GM23248 (cell line): ENCODE measurements around the gene ABTB1. TPM values are rescaled to one million over a fixed set of nuclear protein-coding genes. Genes with fewer than 3 reads are reported as not detected.

Experiments
- DNase-seq: peaks from one replicate; pipeline ENCODE4 v3.0.0-alpha.2; 2015
- H2AFZ ChIP-seq: fragments of 200-600 bp; sonication (generic); 2 replicates; pipeline ENCODE4 v1.6.1; 2016; ENCODE audit warnings: antibody characterized with exemption
- H3F3A ChIP-seq: fragments of 200-600 bp; sonication (generic); 2 replicates; pipeline ENCODE4 v1.6.1; 2016; ENCODE audit warnings: mild to moderate bottlenecking, antibody characterized with exemption, mixed run types; ENCODE audit not compliant: insufficient read depth
- H3K27ac ChIP-seq: fragments of 200-600 bp; sonication (generic); 2 replicates; pipeline ENCODE4 v1.5.1; 2016; ENCODE audit warnings: mild to moderate bottlenecking
- H3K27me3 ChIP-seq: fragments of 200-600 bp; sonication (generic); replicated peaks from 2 replicates; pipeline ENCODE4 v1.6.1; 2016; ENCODE audit warnings: mild to moderate bottlenecking; ENCODE audit not compliant: insufficient read depth
- H3K36me3 ChIP-seq: fragments of 200-600 bp; sonication (generic); 2 replicates; pipeline ENCODE4 v1.6.1; 2016; ENCODE audit warnings: low read depth, mild to moderate bottlenecking
- H3K4me1 ChIP-seq: fragments of 200-600 bp; sonication (generic); 2 replicates; pipeline ENCODE4 v1.6.1; 2016; ENCODE audit warnings: mild to moderate bottlenecking; ENCODE audit not compliant: insufficient read depth
- H3K4me2 ChIP-seq: fragments of 200-600 bp; sonication (generic); one replicate; pipeline ENCODE4 v1.6.1; 2016; ENCODE audit warnings: mild to moderate bottlenecking; ENCODE audit not compliant: unreplicated experiment
- H3K4me3 ChIP-seq: fragments of 200-600 bp; sonication (generic); 2 replicates; pipeline ENCODE4 v1.5.1; 2016; ENCODE audit warnings: mild to moderate bottlenecking
- H3K79me2 ChIP-seq: fragments of 200-600 bp; sonication (generic); 2 replicates; pipeline ENCODE4 v1.6.1; 2016; ENCODE audit warnings: mild to moderate bottlenecking; ENCODE audit not compliant: insufficient read depth
- H3K9ac ChIP-seq: fragments of 200-600 bp; sonication (generic); 2 replicates; pipeline ENCODE4 v1.6.1; 2016; ENCODE audit warnings: mild to moderate bottlenecking
- H3K9me2 ChIP-seq: fragments of 200-600 bp; sonication (generic); 2 replicates; pipeline ENCODE4 v1.6.1; 2016; ENCODE audit warnings: mixed run types, mild to moderate bottlenecking, moderate library complexity; ENCODE audit not compliant: insufficient read depth
- H3K9me3 ChIP-seq: fragments of 200-600 bp; sonication (generic); one replicate; pipeline ENCODE4 v1.6.1; 2017; ENCODE audit warnings: low read depth
- H4K20me1 ChIP-seq: fragments of 200-600 bp; sonication (generic); 2 replicates; pipeline ENCODE4 v1.6.0; 2016; ENCODE audit not compliant: insufficient read depth
- EZH2 ChIP-seq: fragments of 200-600 bp; sonication (generic); IDR thresholded peaks from 2 replicates; pipeline ENCODE4 v1.6.1; 2018; ENCODE audit warnings: antibody characterized with exemption, mild to moderate bottlenecking; ENCODE audit not compliant: insufficient read depth, poor library complexity, severe bottlenecking
- EZH2phosphoT487 ChIP-seq: fragments of 200-600 bp; sonication (generic); IDR thresholded peaks from 2 replicates; pipeline ENCODE4 v1.6.1; 2018; ENCODE audit warnings: antibody characterized with exemption, moderate library complexity, mild to moderate bottlenecking, low read depth; ENCODE audit not compliant: insufficient read depth
- WGBS, 2 experiments: methylation state at CpG; one replicate each; pipeline ENCODE4 v1.1.6; 2015 to 2017; ENCODE audit warnings: low lambda C conversion rate in 2 of 2, low coverage in 1 of 2; ENCODE audit errors: missing lambda C conversion rate in 2 of 2; 5-methylcytosine and 5-hydroxymethylcytosine counted together
- in situ Hi-C: fragments of 300-500 bp; cut with MboI; formaldehyde crosslinking; loops from 2 replicates; pipeline ENCODE4 v1.15.0; 2020
- polyA plus RNA-seq: library from polyadenylated mRNA; unstranded; fragments of >200 nt; fragmentation: Nextera tagmentation; extraction: Ambion mirVana; gene quantifications from 2 replicates; pipeline ENCODE4 v1.2.1, GENCODE V29; 2016
- total RNA-seq: library from RNA; depleted of rRNA; stranded (reverse); fragments of >200 nt; shearing (Covaris generic); gene quantifications from 2 replicates; pipeline ENCODE4 v1.2.3, GENCODE V29; 2014

Gene ABTB1
- total and polyA plus RNA-seq, 2 experiments from 2014 or later, result 7.8 to 20.9 TPM

DNA sequence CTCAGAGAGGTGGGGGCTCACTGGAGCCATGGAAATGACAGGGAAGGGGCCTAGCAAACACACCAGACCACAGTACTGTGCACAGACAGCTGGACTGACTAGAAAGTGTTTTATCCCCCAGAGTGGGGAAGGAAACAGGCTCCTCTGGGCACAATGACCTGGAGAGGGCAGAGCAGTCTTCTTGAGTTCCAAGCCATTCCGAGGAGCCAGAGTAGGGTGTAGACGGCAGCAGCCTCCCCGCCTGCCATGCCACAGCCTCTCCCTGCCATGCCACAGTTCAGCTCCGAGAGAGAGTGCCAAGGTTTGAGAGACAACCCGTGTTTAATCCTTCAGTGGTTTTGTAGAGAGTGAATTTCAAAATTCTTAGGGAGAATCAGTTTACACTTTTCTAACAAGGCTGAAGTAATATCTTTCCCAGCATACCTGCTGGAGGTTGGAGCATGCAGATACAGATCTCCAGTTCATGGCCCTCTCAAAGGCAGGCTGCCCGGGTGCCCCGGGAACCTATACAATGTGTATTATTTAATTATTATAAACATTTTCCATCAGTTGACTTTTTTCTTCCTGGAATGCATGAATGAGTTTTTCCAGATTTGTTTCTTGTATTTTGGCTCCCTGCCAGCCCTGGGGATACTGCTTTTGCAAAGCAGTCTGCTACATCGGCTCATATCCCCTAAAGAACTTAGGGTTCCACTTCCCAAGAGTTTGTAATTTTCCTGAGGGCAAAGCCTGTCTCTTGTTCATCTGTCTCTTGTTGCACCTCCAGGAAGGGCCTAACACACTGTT lies 40.5 kb upstream of the ABTB1 start:
- Histone ChIP-seq H3K4me2 (no peak overlapping the region), H3K4me3 (no peak overlapping the region), H3K9ac (no peak overlapping the region), H3F3A (peaks cover 8% of the 10 kb centered on the region), H3K9me2 (no peaks in the 10 kb centered on the region), H2AFZ (no peak overlapping the region), H3K79me2 (no peaks in the 10 kb centered on the region), H4K20me1 (no peaks in the 10 kb centered on the region), H3K27ac (no peak overlapping the region), H3K9me3 (no peaks in the 10 kb centered on the region), H3K4me1 (no peaks in the 10 kb centered on the region), H3K27me3 (peaks cover 20% of the 10 kb centered on the region), H3K36me3 (no peaks in the 10 kb centered on the region)
- TF ChIP-seq EZH2 (no peak), EZH2phosphoT487 (no peak)
- DNase-seq, result peak; percentile 25
- WGBS, 2 experiments, result 52 to 60% methylated on average over 8 of the region's 8 CpGs
- in situ Hi-C loops, result no loop called here

- in situ Hi-C loops, result no loop called here
- H3K9me3 ChIP-seq, result no peaks in the 10 kb centered on the region
- TF ChIP-seq EZH2phosphoT487 (no peak), EZH2 (no peak)
These were observed 38.1 kb upstream of the ABTB1 start for GRCh38 chr3:127634653-127635052.

GRCh38 chr3:127637546-127637945 lies 35.2 kb upstream of the ABTB1 start:
- 53 to 72% methylated on average over 3 of the region's 3 CpGs for WGBS, 2 experiments
- H3K27me3 ChIP-seq, result no peaks in the 10 kb centered on the region; the same call in 1 of the 2 replicates
- no peak overlapping the region for H3K4me3 ChIP-seq
- 0 out of 2 replicates have a peak, but pooled peaks cover 3% of the 10 kb centered on the region for H3F3A ChIP-seq
- H3K9me2 ChIP-seq, result no peaks in the 10 kb centered on the region
- H3K9ac ChIP-seq, result no peak overlapping the region
- H3K4me2 ChIP-seq, result no peak overlapping the region
- no peak overlapping the region for H2AFZ ChIP-seq
- no peak overlapping the region for H3K27ac ChIP-seq
- H3K4me1 ChIP-seq, result peaks cover 6% of the 10 kb centered on the region; the same call in 1 of the 2 replicates
- DNase-seq, result peak; percentile 46
- H3K36me3 ChIP-seq, result no peaks in the 10 kb centered on the region
- no peaks in the 10 kb centered on the region for H4K20me1 ChIP-seq
- TF ChIP-seq EZH2phosphoT487 (no peak), EZH2 (no peak)
- in situ Hi-C loops, result no loop called here
- H3K79me2 ChIP-seq, result no peaks in the 10 kb centered on the region
- H3K9me3 ChIP-seq, result no peaks in the 10 kb centered on the region

More at GRCh38 chr3:127634653-127635052, 38.1 kb upstream of the ABTB1 start:
- no peak overlapping the region for H3K9ac ChIP-seq
- no peaks in the 10 kb centered on the region for H4K20me1 ChIP-seq
- H3F3A ChIP-seq, result 0 out of 2 replicates have a peak, but pooled peaks cover 3% of the 10 kb centered on the region
- H3K4me3 ChIP-seq, result no peak overlapping the region
- no peak overlapping the region for H3K27ac ChIP-seq
- no peaks in the 10 kb centered on the region for H3K36me3 ChIP-seq
- no peaks in the 10 kb centered on the region for H3K79me2 ChIP-seq
- no peak for DNase-seq
- no peaks in the 10 kb centered on the region for H3K9me2 ChIP-seq
- H2AFZ ChIP-seq, result no peak overlapping the region
- no peaks in the 10 kb centered on the region for H3K4me1 ChIP-seq
- H3K4me2 ChIP-seq, result no peak overlapping the region
- WGBS, 2 experiments, result 85 to 88% methylated on average over 12 of the region's 12 CpGs
- H3K27me3 ChIP-seq, result peaks cover 7% of the 10 kb centered on the region

- H3K4me3 ChIP-seq, result no peak overlapping the region
- in situ Hi-C loops, result no loop called here
- H3K9ac ChIP-seq, result no peak overlapping the region
- no peaks in the 10 kb centered on the region for H4K20me1 ChIP-seq
- no peaks in the 10 kb centered on the region for H3K36me3 ChIP-seq
- peaks cover 6% of the 10 kb centered on the region; the same call in 1 of the 2 replicates for H3K4me1 ChIP-seq
- DNase-seq, result no peak
- H2AFZ ChIP-seq, result no peak overlapping the region
- H3K27me3 ChIP-seq, result no peaks in the 10 kb centered on the region; the same call in 1 of the 2 replicates
- H3K9me2 ChIP-seq, result no peaks in the 10 kb centered on the region
- no peaks in the 10 kb centered on the region for H3K79me2 ChIP-seq
- TF ChIP-seq EZH2phosphoT487 (no peak), EZH2 (no peak)
- no peak overlapping the region for H3K27ac ChIP-seq
- no peaks in the 10 kb centered on the region for H3K9me3 ChIP-seq
- H3K4me2 ChIP-seq, result no peak overlapping the region
- H3F3A ChIP-seq, result 0 out of 2 replicates have a peak, but pooled peaks cover 3% of the 10 kb centered on the region
These were observed 34.8 kb upstream of the ABTB1 start for GRCh38 chr3:127637971-127638370.
